HG02798 (cell line): ENCODE results near the gene LMX1B.
"Not testable (repeated sequence)": the region's sequence is repeated elsewhere in the genome, so short reads cannot be mapped to it uniquely, and the experiment has no call there.

ENCODE experiments used
- ATAC-seq: cut with Tn5 transposase; IDR thresholded peaks from one replicate; pipeline ENCODE4 v1.9.1; 2021; ENCODE audit warnings: mild to moderate bottlenecking; ENCODE audit not compliant: unreplicated experiment, poor library complexity

The LMX1B gene

GRCh38 chr9:126652140-126652582, 38.4 kb downstream of the LMX1B start:
- ATAC-seq, result no peak

GRCh38 chr9:126654124-126654523, 40.4 kb downstream of the LMX1B start:
- ATAC-seq, result no peak

- not testable (repeated sequence) for ATAC-seq
Measured at GRCh38 chr9:126656214-126656613, 42.5 kb downstream of the LMX1B start.

- ATAC-seq, result no peak
Measured at GRCh38 chr9:126658201-126658825, 44.6 kb downstream of the LMX1B start.

- ATAC-seq, result no peak
Measured at GRCh38 chr9:126658956-126659555, 45.3 kb downstream of the LMX1B start.

- ATAC-seq, result no peak
Measured at GRCh38 chr9:126661122-126661520, 47.4 kb downstream of the LMX1B start.

GRCh38 chr9:126661521-126662251, 48.0 kb downstream of the LMX1B start:
- no peak for ATAC-seq

DNA sequence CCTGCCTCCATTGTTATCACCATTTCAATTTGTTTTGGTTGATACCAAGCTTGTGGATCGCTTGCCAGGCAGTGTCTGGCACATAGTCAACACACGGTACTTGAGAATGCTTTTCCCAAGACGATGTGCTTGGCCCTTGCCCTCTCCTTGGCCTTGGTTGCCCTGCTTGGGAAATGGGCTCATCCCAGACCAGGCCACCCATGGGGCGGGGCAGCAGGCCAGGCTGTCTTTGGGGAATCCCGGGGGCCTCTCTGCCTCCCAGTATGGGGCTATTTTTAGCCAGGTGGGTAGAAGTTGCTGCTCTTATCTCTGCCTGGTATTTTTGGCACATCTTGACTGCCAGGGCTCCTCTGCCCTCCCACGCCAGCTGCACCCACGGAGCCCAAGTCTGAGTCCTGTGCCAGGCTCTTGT, 49.9 kb downstream of the LMX1B start:
- ATAC-seq, result no peak

GRCh38 chr9:126664900-126665643, 51.3 kb downstream of the LMX1B start:
- no peak for ATAC-seq

GRCh38 chr9:126665644-126666035, 51.9 kb downstream of the LMX1B start:
- no peak for ATAC-seq

- no peak for ATAC-seq
Measured at GRCh38 chr9:126666155-126666803, 52.6 kb downstream of the LMX1B start.

- ATAC-seq, result no peak
Measured at GRCh38 chr9:126667190-126668055, 53.7 kb downstream of the LMX1B start.

- ATAC-seq, result no peak
Measured at GRCh38 chr9:126668058-126668457, 54.3 kb downstream of the LMX1B start.

- no peak for ATAC-seq
Measured at GRCh38 chr9:126669108-126669507, 55.4 kb downstream of the LMX1B start.

GRCh38 chr9:126670270-126670669, 56.5 kb downstream of the LMX1B start:
- ATAC-seq, result no peak

GRCh38 chr9:126671381-126671831, 57.7 kb downstream of the LMX1B start:
- ATAC-seq, result no peak

GRCh38 chr9:126671983-126672382, 58.3 kb downstream of the LMX1B start:
- ATAC-seq, result no peak

DNA sequence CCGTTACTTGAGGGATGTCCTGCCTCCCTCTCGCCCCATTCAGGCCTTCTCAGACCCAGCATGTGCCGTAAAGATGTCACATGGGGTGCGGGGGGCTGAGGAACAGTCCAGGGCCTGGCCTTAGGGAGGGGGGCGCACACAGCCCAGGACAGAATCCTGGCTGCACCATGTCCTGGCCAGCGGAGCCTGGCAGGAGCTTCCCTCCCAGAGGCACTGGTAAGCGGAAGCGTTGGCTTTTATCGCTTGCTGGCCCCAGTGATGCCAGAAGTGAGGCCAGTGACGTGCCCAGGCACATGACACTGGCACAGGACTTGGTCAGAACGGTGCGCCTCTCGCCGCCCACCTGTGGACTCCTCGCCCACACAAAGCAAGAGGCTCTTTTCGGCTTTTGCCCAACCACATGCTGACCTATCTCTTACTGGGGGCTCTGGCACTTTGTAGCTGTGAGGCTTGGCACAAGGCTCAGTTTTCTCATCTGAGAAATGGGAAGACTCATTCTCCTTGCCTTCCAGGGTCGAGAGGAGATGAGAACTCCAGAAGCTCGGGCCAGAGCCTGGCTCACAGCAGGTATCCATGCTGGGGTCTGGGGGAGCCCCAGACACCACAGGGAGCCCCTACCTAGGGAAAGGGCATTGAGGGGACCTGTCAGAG, 59.0 kb downstream of the LMX1B start:
- ATAC-seq, result no peak
